NOMO-1 (cell line): Measurements from ENCODE around the gene ACP2.
"Not testable (repeated sequence)": the region's sequence is repeated elsewhere in the genome, so short reads cannot be mapped to it uniquely, and the experiment has no call there.

Source experiments
- DNase-seq, 2 experiments: peaks; one replicate each; lab custom pipeline; 2025; ENCODE audit not compliant: unreplicated experiment in 2 of 2; lab: John Stamatoyannopoulos, UW

The ACP2 gene

GRCh38 chr11:47208008-47208552, 40.5 kb downstream of the ACP2 start:
- not testable (repeated sequence) for DNase-seq

- DNase-seq = no peak
Observed at GRCh38 chr11:47207459-47207858, 41.2 kb downstream of the ACP2 start.

GRCh38 chr11:47206577-47206976, 42.0 kb downstream of the ACP2 start:
- DNase-seq = not testable (repeated sequence)

GRCh38 chr11:47204637-47204989, 44.0 kb downstream of the ACP2 start:
- no peak for DNase-seq

GRCh38 chr11:47202576-47202975, 46.0 kb downstream of the ACP2 start:
- DNase-seq = no peak

- DNase-seq = no peak
Observed at GRCh38 chr11:47201015-47201414, 47.6 kb downstream of the ACP2 start.

GRCh38 chr11:47198161-47198560, 50.5 kb downstream of the ACP2 start:
- not testable (repeated sequence) for DNase-seq

GRCh38 chr11:47192111-47192510, 56.5 kb downstream of the ACP2 start:
- no peak for DNase-seq

GRCh38 chr11:47191137-47191536, 57.5 kb downstream of the ACP2 start:
- not testable (repeated sequence) for DNase-seq
